NCI-H146 treated with DMSO at 0.1 percent for 48 hours (cell line): ENCODE data around the gene SOX5.

Experiments
- DNase-seq: peaks from one replicate; lab custom pipeline; 2025; ENCODE audit not compliant: unreplicated experiment; lab: John Stamatoyannopoulos, UW

Gene SOX5

DNA sequence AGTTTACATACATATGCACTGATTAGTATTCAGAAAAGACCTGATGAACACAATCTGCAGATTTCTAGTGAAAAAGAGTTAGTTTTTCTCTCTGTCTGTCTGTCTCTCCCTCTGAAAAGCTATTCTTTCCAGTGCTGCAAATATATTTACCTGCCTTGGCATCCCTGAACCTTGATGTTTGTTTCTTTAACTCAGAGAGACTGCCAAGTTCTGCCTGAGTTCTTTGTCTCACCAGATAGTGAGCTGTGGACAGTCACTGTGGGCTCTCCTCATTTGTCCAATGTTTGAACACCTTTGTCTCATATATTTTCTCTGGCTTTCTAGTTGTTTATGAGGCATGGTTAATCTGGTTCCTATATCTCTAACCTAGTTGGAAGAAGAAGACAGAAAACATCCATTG is 250.4 kb downstream of the SOX5 start:
- DNase-seq: peak; percentile 8

DNA sequence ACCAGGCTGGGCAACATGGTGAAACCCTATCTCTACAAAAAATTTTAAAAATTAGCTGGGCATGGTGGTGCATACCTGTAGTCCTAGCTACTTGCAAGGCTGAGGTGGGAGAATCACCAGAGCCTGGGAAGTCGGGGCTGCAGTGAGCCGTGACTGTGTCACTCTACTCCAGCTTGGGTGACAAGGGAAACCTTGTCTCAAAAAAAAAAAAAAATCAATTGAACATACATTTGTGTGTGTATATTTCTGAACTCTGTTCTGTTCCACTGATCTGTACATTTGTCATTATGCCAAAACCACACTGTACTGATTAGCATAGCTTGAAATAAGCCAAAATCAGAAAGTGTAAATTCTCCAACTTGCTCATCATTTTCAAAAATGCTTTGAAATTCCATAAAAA is 254.6 kb downstream of the SOX5 start:
- no peak for DNase-seq

DNA sequence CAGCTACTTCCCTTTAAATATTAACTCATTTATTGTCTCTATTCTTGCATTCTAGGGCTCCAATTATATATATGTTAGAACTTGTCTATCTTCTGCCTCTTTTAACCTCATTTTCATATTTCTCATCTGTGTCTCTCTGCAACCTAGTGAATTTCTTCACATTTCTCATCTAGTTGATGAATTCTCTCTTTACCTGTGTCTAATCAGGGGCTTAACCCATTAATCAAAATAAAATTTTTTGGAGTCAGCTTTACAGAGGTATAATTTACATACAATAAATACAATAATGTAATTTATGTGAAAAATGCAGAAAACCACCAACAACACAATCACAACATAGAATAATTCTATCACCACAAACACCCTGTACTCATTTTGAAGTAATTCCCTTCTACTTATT is 255.2 kb downstream of the SOX5 start:
- DNase-seq: no peak

DNA sequence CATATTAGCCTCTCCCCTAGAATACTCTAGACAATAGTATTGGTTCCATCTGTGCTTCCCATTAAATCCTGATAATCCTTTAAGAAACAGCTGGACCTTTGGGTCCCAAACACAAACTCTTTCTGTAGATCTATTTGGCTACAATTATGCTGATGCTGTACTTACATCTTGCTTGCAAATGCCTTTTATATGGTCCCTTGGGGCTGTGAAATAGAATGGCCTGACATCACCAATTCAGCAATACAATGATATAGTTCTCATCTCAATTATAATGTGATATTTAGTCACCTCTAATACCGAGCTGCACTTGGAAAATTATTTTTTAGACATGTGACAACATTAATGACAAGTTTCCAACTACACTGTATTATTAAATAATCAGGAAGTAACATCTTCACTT is 261.5 kb downstream of the SOX5 start:
- DNase-seq: no peak

DNA sequence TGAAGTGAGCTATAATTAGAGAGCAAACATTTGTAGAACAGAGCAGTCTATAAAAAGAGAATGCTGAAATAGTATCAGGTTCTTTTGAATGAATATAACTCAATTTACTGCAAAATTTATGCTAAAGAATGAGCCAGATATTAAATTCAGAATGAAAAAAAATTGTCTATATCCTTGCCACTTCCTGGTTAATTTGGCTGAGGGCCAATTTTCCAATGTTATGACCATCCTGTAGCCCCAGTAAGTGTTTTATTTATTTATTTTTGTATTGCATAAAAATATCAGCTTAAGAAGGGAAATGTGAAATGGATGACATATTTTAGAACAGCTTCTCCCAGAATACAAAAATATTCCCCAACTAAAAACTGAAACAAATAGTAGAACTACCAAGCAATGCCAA is 263.4 kb downstream of the SOX5 start:
- DNase-seq: no peak

DNA sequence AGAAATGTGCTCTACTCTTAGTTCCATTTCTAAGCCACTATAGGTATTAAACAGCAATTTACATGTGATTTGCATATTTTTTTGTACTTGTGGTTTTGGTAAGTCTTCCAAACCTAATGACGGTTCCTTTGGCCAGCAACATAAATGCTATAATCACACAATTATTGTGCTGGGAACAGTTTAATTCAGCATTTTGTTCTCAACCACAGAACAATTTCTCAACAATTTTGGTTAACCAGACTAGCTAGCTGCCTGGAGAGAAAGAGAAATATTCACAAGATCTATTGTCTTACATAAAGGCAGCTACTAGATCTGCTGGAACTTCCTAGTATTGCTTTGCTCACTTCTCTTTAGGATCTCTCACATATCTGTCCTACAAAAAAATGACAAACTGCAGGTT is 265.3 kb downstream of the SOX5 start:
- no peak for DNase-seq

DNA sequence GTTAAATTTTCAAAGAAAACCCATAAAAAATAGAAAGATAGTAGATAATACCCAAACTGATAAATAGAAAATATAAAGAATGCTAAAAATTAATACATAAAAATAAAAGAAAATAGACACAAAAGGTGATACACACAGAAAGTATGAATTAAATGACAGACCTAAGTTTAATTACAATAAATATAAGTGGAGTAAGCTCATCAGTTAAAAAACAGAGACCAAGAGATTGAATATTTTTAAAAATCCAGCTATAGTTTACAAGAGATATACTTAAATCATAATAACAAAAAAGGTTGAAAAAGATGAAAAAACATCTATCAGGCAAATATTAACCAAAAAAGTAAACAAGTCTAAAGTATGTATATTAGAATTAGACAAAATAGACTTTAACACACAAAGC is 268.2 kb downstream of the SOX5 start:
- DNase-seq: no peak

DNA sequence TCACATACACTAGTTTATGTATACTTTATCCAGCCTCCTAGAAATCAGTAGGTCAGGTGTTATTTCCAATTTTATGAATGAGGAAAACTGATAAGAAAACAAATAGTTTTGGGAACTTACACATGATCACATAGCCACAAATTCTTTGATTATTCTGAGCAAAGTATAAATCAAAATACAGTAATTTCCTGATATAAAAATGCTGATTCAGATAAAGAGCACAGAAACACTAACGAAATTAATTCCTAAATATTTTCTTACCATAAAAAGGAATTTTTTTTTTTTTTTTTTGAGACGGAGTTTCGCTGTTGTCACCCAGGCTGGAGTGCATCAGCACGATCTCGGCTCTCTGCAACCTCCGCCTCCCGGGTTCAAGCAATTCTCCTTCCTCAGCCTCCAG is 275.4 kb downstream of the SOX5 start:
- no peak for DNase-seq

DNA sequence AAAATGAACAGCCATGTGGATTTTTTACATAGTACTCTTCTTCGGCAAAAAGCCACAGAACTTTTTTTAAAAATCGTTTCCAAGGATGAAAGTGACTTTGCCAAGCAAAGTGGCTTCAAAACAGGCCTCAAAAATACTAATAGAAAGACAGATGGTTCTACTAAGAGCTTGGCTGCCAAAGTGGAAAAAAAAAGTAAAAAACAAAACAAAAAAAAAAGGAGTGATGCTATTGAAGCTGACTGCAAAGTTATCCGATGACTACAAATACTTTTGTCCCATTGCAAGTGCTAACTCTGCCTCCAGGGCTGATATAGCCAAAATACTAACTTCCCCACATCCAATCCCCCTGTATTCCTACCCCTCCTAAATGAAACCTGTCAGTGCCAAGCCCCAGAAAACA is 277.6 kb downstream of the SOX5 start:
- no peak for DNase-seq

DNA sequence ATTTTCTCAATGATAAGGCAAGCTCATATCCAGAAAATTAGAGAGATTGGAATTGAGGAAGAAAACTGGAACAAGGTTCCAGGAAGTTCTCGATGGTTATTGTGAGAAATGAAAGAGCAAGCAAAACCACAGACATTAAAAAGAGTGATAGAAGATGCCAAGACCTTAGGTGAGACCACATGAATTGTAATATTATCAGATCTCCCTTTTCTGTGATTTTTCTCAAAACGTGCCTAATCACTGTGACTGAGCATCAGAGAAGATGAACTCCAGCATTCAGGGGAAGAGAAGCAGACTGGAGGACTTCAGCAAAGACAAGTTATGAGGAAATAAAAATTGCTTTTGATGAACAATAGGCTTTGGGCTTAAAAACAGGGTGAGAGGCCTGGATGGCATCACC is 278.8 kb downstream of the SOX5 start:
- DNase-seq: no peak

DNA sequence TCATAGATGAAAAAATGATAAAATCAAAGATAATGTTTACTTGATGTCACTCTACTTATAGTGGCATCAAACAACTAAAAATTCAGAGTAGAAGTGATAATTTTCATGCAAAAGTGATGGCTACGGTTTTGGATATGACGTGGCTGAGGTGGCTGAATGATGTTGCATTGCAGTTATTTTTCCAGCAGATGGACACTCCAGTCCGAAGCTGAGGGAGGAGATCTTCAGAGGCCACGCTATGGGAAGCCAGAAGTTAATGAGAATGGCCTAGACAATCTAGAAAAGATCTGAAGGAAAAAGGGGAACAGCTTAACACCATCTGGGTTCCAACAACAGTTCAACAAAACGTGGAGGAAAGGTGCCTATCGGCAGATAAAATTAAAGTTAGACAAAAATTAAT is 279.8 kb downstream of the SOX5 start:
- DNase-seq: no peak

DNA sequence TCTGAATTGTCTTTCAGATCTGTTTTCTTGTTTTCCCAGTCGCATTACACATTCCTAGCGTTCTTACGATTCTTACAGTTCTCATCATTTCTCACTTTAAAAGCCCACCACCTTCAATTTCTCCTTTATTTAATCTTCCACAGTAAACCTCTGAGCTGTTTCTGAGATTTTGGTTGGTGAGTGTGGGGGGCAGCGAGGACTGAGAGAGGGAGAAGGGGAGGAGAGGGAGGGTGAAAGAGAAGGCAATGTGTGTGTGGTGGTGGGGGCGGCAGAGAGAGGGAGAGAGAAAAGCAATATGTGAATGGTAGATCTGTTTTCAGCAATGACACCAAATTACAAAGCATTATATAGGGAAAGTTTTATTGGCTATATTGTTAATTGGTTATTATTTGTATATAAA is 282.6 kb downstream of the SOX5 start:
- no peak for DNase-seq

DNA sequence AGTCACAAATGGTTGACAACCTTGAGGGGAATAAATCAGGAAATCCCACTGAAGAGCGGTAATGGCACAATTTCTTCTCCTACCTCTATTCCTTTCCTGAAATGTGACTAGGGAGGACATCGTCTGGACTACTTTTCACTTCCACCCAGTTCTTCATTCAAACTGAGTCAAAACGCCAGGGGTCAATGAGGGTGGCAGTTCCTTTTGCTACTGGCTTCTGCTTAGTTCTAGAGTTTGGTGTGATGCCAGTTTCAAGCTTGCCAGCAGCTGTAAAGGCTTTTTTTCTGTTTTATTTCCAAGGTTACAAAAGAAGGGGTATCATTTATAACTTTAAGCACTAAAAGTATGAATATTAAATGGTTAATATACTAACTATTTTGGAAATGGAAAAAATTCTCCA is 286.5 kb downstream of the SOX5 start:
- no peak for DNase-seq

DNA sequence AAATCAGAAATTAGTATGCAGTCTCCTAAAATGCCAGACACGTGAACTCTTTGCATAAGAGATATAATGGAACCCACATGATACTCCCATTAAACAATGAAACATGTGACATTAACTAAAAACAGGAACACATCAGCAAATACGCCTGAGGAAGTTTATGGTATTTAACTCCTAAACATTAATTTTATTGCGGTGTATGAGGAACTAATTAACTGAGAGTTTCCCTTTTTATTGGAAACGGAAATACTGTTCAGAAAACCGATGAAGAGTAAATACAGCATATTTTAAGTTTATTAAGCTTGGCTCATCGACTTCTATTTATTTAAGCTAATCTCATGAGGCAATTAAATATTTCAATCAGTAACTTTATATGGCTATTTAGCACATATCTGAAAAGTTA is 290.3 kb downstream of the SOX5 start:
- DNase-seq: no peak

DNA sequence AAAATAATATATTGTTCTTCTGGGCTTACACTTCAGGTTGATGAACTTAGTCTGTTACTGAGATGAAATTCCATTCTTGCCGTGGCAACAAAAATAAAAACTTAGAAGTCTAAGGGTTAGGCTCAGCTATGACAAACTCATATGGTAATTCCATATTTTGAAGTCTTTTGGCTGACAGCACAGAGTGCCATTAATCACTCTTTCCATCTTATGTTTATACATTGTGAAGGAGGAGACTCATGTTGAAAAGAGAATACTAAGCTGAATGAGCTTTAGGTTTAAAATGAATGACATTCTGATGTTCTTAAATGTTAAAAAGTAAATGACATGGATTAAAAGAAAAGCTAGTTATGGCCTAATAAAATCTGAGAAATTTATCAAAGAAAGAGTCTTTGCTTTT is 291.9 kb downstream of the SOX5 start:
- DNase-seq: no peak

DNA sequence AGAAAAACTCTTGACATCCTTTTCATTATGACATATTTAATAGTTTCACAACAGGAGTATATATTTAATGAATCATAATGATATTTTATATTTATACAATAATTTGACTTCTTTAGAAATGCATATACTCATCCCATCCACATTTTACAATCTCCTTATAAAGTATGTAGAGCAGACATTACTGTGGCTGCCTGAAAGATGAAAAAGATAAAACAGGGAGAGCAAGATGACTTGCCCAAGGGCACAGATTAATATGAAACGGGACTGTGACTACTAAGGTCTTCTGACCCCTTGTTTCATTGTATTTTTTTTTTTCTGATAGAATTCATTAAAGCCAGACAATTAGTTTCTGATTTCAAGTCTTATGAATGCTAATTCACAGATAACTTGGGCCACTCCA is 293.6 kb downstream of the SOX5 start:
- no peak for DNase-seq

DNA sequence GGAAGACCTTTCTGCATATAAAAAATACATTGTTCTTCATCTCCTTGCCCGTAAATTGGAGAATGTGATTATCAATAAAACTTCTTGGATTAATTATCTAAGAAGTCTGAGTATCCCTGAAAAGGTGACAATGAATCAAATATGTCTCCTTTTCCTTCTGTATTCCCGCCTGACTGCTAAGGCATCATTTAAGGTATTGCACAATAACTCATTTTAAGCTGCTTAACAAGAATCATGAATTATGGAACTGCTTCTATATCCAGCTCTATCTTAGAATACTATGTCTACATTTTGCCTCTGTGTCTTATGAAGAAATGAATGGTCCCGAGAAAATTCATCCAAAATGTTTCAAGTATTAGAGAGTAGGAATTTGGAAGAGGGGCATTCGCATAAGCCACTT is 294.4 kb downstream of the SOX5 start:
- no peak for DNase-seq

DNA sequence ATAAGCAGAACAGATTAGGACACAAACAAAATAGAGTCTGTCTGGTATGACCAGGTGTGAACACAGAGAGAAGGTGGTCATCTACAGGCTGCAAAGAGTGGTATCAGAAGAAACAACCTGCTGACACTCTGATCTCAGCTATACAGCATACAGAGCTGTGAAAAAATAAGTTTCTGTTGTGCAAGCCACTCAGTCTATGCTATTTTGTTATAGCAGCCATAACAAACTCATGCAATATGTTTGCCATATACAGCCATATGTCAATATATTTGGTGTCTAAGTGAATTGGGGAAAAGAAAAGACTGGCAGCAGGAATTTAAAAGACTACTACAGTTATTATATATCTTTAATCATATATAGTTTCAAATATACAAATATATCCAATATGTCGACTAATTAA is 300.9 kb downstream of the SOX5 start:
- DNase-seq: no peak

DNA sequence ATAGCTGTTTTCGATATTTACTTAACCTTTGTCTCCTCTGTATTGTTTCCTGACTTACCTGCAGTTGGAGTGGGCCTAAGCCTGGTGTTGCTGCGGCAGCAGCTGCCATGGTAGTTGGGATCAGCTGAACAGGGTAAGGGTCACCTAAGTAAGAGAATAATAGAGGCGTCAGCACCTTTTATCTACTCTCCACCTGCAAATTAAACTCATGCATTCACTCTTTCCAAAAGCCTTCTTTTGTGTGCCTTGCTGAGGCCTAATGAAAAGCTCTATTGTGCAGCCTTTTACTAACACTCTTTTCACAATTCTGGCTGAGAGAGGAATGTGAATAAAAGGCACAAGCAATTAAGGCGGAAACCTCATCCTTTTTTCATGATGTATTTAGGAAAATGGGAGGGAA is 308.7 kb downstream of the SOX5 start:
- peak; percentile 99 for DNase-seq

DNA sequence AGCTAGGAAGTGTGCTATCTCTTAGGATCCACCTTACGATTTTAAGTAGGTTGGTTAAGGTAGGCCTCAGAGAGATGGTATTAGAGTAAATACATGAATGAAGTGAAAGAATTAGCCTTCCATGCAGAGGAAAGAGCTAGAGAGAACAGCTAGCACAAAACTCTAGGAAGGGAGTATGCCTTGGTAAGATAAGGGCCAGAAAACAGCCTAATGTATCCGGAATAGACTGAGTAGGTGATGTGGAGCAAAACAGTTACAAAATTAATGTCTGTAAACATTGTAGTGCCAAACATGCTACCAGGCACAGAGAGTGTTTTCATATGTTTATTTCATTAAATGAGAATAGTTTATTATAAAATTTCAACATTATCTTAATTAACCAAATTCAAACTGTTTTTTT is 315.1 kb downstream of the SOX5 start:
- no peak for DNase-seq

DNA sequence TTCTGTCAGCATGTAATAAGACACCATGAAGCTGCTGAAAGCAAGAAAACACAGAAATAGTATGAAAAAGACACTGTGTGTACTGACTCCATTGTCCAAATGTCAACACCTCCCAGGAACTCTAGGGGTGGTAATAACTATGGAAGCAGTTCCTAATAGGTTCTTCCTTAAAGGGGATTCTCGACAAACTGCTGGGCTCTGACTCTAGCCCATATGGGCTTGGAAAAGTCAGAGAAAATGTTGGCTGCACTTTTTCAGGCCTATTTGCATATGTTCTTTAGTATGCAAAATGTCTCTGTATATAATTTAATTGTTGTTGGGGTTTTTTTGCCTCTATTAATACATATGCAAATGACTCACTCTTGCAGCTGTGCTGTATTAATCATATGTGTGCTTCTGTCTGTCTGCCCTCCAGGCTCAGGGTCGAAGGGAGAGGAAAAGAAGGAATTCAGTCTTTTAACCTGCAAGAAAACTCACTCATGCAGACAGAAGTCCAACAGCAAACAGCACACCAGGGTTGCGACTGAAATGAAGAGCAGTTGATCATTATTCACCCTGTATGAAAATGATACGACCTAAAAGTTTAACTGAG is 317.6 kb downstream of the SOX5 start:
- DNase-seq: peak; percentile 67

DNA sequence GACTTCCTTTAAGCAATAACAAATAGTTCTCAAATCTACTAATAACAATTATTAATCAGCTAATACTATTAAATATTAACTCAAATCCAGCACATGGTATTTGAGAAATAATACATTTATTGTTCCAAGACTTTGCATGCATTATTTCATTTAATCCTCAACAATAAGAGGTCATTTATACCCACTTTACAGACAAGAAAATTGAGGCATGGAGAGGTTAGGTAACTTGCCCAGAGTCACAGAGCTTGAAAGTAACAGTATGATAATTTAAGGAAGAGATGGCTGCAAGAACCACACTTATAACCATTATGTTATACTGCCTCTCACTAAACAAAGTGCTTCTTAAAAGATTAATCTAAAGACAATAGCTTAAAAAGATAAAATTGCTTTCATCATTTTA is 318.9 kb downstream of the SOX5 start:
- no peak for DNase-seq

DNA sequence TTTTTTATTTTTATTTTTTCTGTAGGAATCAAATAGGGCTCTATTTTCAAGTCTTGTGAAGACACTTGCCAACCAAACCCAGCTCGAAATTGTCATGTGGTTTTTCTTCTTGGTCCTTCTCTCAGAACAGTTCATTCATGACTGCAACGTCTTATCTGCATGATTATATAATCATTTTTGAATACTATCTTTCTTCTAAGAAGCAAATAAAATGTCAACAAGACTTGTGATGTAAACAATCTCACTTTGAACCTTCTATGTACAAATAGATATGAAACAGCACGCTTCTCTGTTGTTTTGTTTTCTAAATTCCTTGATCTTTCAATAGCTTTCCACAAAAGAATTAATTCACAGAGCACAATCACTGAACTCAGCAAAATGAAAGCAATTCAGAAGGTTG is 320.7 kb downstream of the SOX5 start:
- DNase-seq: no peak

DNA sequence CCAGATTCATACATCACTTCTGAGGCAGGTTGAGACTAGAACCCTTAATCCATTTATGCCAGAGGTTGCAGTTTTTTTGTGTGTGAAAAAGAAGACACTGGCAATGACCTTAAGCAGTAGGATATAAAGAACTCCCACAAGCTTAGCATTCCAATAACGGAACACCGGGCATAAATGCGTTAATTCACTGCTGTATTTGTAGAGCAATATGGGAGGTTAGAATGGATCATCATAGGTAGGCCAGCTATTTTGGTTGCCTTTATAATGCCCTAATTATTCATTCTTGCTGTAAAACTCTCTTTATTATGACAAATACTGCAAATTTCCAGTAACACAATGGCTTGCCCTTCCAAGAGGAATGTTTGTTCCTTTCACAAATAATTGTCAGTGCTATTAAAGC is 322.7 kb downstream of the SOX5 start:
- no peak for DNase-seq
